Measurements from ENCODE around the gene SH2D3C.

The SH2D3C gene

DNA sequence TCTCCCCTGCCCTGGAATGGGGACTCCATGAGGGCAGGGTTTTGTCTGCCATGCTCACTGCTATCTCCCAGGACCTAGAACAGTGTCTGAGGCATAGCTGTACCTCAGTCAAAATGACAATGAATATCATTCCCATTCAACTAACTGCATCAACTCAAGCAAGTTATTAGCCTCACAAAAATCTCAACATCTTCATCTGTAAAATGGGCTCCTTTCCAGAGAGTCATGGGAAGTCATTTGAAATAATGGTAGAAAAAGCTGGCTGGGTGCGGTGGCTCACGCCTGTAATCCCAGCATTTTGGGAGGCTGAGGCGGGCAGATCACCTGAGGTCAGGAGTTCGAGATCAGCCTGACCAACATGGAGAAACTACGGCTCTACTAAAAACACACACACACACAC is 9.4 kb downstream of the SH2D3C start:
- H3K36me3 ChIP-seq (ENCODE audit: insufficient read depth, low read length): no peaks in the 10 kb centered on the region
- H4K20me1 ChIP-seq (ENCODE audit: insufficient read depth, low read length): no peaks in the 10 kb centered on the region
- H3K9ac ChIP-seq (ENCODE audit: low read length): no peak overlapping the region
- no peaks in the 10 kb centered on the region for H3K27me3 ChIP-seq (ENCODE audit: insufficient read depth, low read length)
- H3K4me3 ChIP-seq (ENCODE audit: low read depth, low read length, poor library complexity, severe bottlenecking): no peak overlapping the region
- H3K9me2 ChIP-seq (ENCODE audit: low read depth, low read length): no peaks in the 10 kb centered on the region
- H3K4me2 ChIP-seq (ENCODE audit: low read length): no peak overlapping the region
- no peaks in the 10 kb centered on the region for H3K9me3 ChIP-seq (ENCODE audit: low read length)
- no peaks in the 10 kb centered on the region for H3K79me2 ChIP-seq (ENCODE audit: insufficient read depth, low read length)
- peak overlapping the region; percentile 30 for H3K27ac ChIP-seq (ENCODE audit: low read depth, low read length, poor library complexity, severe bottlenecking)
- TF ChIP-seq, protein P1, sequence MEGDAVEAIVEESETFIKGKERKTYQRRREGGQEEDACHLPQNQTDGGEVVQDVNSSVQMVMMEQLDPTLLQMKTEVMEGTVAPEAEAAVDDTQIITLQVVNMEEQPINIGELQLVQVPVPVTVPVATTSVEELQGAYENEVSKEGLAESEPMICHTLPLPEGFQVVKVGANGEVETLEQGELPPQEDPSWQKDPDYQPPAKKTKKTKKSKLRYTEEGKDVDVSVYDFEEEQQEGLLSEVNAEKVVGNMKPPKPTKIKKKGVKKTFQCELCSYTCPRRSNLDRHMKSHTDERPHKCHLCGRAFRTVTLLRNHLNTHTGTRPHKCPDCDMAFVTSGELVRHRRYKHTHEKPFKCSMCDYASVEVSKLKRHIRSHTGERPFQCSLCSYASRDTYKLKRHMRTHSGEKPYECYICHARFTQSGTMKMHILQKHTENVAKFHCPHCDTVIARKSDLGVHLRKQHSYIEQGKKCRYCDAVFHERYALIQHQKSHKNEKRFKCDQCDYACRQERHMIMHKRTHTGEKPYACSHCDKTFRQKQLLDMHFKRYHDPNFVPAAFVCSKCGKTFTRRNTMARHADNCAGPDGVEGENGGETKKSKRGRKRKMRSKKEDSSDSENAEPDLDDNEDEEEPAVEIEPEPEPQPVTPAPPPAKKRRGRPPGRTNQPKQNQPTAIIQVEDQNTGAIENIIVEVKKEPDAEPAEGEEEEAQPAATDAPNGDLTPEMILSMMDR (IDR thresholded peaks at IDR 0.05; ENCODE audit: low read length): no peak
- no peak for TF ChIP-seq EZH2 (IDR thresholded peaks at IDR 0.05; ENCODE audit: borderline replicate concordance, low read length)
- H3F3A ChIP-seq (ENCODE audit: insufficient read depth, low read length): no peaks in the 10 kb centered on the region
- no peak overlapping the region for H2AFZ ChIP-seq (ENCODE audit: low read length)
- peaks cover 52% of the 10 kb centered on the region for H3K4me1 ChIP-seq (ENCODE audit: insufficient read depth, low read length, severe bottlenecking)

DNA sequence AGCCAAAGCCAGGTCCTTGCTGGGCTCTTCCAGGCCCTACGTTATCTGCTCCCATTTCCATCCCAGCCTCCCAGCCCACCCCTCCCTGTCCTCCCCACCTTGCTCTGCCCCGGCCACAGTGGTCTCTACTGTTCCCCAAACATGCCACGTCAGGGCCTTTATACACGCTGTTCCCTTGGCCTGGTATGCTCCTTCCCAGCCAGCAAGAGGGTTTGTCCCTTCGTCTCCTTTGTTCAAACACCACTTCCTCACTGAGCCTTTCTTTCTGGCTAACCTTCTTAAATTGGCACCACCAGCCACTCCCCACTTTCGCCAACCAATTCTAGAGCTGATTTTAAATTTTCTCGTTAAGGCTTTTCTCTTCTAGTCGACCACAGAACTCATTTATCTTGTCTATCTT is 9.8 kb downstream of the SH2D3C start:
- peaks cover 48% of the 10 kb centered on the region for H3K4me1 ChIP-seq (ENCODE audit: insufficient read depth, low read length, severe bottlenecking)
- H3K9me2 ChIP-seq (ENCODE audit: low read depth, low read length): no peaks in the 10 kb centered on the region
- H3K79me2 ChIP-seq (ENCODE audit: insufficient read depth, low read length): no peaks in the 10 kb centered on the region
- TF ChIP-seq, protein P1 (IDR thresholded peaks at IDR 0.05; ENCODE audit: low read length): no peak
- TF ChIP-seq EZH2 (IDR thresholded peaks at IDR 0.05; ENCODE audit: borderline replicate concordance, low read length): no peak
- H3K4me2 ChIP-seq (ENCODE audit: low read length): no peak overlapping the region
- no peaks in the 10 kb centered on the region for H3F3A ChIP-seq (ENCODE audit: insufficient read depth, low read length)
- no peak overlapping the region for H3K4me3 ChIP-seq (ENCODE audit: low read depth, low read length, poor library complexity, severe bottlenecking)
- no peaks in the 10 kb centered on the region for H3K27me3 ChIP-seq (ENCODE audit: insufficient read depth, low read length)
- H3K27ac ChIP-seq (ENCODE audit: low read depth, low read length, poor library complexity, severe bottlenecking): peak overlapping the region; percentile 30
- H4K20me1 ChIP-seq (ENCODE audit: insufficient read depth, low read length): no peaks in the 10 kb centered on the region
- no peaks in the 10 kb centered on the region for H3K9me3 ChIP-seq (ENCODE audit: low read length)
- no peak overlapping the region for H2AFZ ChIP-seq (ENCODE audit: low read length)
- H3K9ac ChIP-seq (ENCODE audit: low read length): no peak overlapping the region
- H3K36me3 ChIP-seq (ENCODE audit: insufficient read depth, low read length): no peaks in the 10 kb centered on the region

GRCh38 chr9:127767909-127768331 is 10.5 kb downstream of the SH2D3C start:
- H3K4me2 ChIP-seq (ENCODE audit: low read length): no peak overlapping the region
- no peaks in the 10 kb centered on the region for H3F3A ChIP-seq (ENCODE audit: insufficient read depth, low read length)
- peak overlapping the region; percentile 1 for H3K27ac ChIP-seq (ENCODE audit: low read depth, low read length, poor library complexity, severe bottlenecking)
- no peaks in the 10 kb centered on the region for H3K9me3 ChIP-seq (ENCODE audit: low read length)
- H3K79me2 ChIP-seq (ENCODE audit: insufficient read depth, low read length): no peaks in the 10 kb centered on the region
- no peak overlapping the region for H3K9ac ChIP-seq (ENCODE audit: low read length)
- H3K27me3 ChIP-seq (ENCODE audit: insufficient read depth, low read length): no peaks in the 10 kb centered on the region
- no peaks in the 10 kb centered on the region for H4K20me1 ChIP-seq (ENCODE audit: insufficient read depth, low read length)
- no peak overlapping the region for H2AFZ ChIP-seq (ENCODE audit: low read length)
- H3K9me2 ChIP-seq (ENCODE audit: low read depth, low read length): no peaks in the 10 kb centered on the region
- TF ChIP-seq, protein P1 (IDR thresholded peaks at IDR 0.05; ENCODE audit: low read length): no peak
- no peak for TF ChIP-seq EZH2 (IDR thresholded peaks at IDR 0.05; ENCODE audit: borderline replicate concordance, low read length)
- no peaks in the 10 kb centered on the region for H3K36me3 ChIP-seq (ENCODE audit: insufficient read depth, low read length)
- peaks cover 40% of the 10 kb centered on the region for H3K4me1 ChIP-seq (ENCODE audit: insufficient read depth, low read length, severe bottlenecking)
- no peak overlapping the region for H3K4me3 ChIP-seq (ENCODE audit: low read depth, low read length, poor library complexity, severe bottlenecking)

Measured in OCI-LY1 (cell line).